Measurements from ENCODE around the gene PAOX.

Gene PAOX

GRCh38 chr10:133439517-133440461 is 60.7 kb downstream of the PAOX start:
- peak; percentile 3 for DNase-seq (ENCODE audit: low spot score)

GRCh38 chr10:133440633-133441285 is 61.7 kb downstream of the PAOX start:
- no peak for DNase-seq (ENCODE audit: low spot score)
